Measurements from ENCODE around the gene C19orf47.

GRCh38 chr19:40272261-40272660 is 75.9 kb downstream of the C19orf47 start:
- TF ChIP-seq POLR2A (IDR thresholded peaks at IDR 0.05) (no peak), EP300 (IDR thresholded peaks at IDR 0.05) (no peak)

Data from tibial nerve (tissue), 3 donors.